Effector CD8-positive, alpha-beta T cell (primary cell): ENCODE results near the gene EPX.
A peak's percentile ranks its signal among the peaks of the same experiment; 100 is the strongest.

ENCODE experiments used
- DNase-seq: peaks from one replicate; lab custom pipeline; 2025; lab: John Stamatoyannopoulos, UW

Gene EPX

DNA sequence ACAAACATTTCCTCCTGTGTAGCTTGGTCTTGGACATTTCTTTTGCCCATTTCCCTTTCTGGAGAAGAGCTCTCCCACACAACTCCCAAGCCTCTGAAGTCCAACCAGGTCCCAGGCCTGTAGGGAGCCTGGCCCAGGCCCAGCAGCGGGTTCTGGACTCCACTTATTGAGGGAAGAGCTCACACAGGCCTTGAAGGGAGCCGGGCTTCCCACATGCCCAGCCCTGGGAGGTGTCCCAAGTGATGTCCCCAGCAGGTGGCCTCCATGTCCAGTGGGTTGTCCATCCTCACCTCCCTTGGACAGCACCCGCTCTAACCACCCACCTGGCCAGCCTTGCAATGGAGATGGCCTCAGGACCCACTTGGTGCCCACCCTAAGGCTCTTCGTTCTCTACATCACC, 5.9 kb upstream of the EPX start:
- no peak for DNase-seq

DNA sequence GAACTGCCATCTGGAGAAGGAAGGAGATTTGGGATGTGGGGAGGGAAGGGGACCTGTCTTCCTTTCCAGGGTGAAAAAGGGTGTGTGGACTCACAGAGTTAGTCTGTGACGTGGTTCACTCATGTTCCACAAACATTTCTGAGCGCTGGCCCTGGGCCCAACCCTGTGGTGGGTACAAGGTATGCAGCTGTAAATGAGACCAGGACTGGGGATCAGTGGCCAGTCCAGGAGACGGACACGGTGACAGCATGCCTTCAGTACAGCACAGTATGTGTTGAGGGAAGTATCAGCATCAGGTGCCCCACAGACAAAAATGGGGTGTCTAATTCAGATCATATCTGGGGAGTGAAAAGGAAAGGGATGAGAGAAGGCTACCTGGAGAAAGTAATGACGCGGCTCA, 5.5 kb upstream of the EPX start:
- DNase-seq, result no peak

- no peak for DNase-seq
Measured at GRCh38 chr17:58187675-58188074, 4.9 kb upstream of the EPX start.

- no peak for DNase-seq
Measured at GRCh38 chr17:58189436-58190146, 2.9 kb upstream of the EPX start.

GRCh38 chr17:58191241-58191896, 1.2 kb upstream of the EPX start:
- no peak for DNase-seq

DNA sequence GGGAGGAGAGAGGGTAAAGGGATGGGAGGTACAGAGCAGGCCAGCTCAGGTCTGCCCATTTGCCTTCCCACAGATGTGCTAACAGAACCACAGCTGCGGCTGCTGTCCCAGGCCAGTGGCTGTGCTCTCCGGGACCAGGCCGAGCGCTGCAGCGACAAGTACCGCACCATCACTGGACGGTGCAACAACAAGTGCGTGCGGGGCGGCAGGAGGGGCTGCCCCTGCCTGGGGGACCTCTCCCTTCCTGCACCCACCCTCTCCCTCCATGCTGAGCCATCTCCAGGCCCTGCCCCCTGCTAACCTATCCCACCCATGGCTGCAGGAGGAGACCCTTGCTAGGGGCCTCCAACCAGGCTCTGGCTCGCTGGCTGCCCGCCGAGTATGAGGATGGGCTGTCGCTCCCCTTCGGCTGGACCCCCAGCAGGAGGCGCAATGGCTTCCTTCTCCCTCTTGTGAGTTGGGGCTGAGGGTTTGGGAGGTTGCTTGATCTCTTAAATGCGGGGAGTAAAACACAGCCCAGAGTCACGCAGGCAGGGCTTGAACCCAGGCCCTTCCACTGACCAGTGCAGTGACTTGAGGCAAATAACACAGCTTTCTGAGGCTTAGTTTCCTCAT, 1.2 kb downstream of the EPX start:
- no peak for DNase-seq

DNA sequence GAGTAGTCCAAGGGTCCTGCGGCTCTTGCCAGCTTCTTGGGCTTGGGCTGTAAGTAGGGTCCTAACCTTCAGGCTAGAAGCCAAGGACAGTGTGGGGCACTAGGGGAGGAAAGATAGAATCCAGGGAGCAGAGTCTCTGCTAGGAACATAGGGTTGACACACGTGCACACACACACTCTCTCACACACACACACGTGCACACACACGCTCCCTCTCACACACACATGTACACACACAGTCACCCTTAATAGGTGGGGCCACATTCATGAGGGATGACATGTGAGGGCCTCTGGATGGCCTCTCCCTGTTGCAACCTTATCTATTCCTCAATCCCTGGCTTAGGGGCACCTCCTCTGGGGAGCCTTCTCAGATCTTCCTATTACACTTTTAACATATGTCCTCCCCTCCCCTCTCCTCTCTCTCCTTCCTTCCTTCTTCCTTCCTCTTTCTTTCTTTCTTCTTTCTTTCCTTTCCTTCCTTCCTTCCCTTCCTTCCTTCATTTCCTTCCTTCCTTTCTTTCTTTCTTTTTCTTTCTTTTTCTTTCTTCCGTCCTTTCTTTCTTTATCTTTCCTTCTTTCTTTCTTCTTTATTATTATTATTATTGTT, 3.1 kb downstream of the EPX start:
- DNase-seq, result no peak

DNA sequence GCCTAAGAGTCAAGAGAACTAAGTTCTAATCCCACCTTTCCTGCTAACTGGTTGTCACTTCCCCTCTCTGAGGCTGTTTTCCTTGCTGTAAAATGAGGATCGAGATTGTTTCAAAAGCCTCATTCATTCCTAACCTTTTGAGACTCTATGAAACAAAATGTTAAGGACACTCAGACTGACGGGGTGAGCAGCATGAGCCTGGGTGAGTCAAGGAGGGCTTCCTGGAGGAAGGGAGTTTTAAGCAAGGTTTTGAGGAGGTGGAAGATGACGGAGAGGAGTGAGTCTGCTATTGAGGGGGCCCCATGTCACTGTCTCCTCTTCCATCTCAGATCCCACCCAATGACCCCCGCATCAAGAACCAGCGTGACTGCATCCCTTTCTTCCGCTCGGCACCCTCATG, 4.1 kb downstream of the EPX start:
- DNase-seq, result no peak

- DNase-seq, result peak; percentile 30
Measured at GRCh38 chr17:58200024-58200633, 7.6 kb downstream of the EPX start.

GRCh38 chr17:58202859-58203258, 10.3 kb downstream of the EPX start:
- no peak for DNase-seq

GRCh38 chr17:58204796-58205195, 12.3 kb downstream of the EPX start:
- no peak for DNase-seq

GRCh38 chr17:58205936-58206335, 13.4 kb downstream of the EPX start:
- no peak for DNase-seq

- no peak for DNase-seq
Measured at GRCh38 chr17:58207451-58207850, 14.9 kb downstream of the EPX start.

DNA sequence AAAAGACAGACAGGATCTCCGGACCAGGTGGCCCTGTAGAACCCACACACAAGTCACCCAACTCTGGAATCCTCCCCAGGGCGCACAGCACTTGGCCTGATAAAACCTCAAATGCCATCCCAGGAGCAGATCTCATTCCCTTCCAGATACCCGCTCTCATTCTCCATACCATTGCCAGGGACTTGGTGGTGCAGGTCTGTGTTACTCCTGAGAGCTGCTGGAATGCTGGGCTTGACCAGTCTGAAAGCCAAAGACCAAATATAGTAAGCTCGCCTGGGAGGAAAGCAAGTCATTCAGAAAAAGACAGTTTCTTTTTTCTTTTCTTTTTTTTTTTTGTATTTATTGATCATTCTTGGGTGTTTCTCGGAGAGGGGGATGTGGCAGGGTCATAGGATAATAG, 15.8 kb downstream of the EPX start:
- DNase-seq, result no peak

DNA sequence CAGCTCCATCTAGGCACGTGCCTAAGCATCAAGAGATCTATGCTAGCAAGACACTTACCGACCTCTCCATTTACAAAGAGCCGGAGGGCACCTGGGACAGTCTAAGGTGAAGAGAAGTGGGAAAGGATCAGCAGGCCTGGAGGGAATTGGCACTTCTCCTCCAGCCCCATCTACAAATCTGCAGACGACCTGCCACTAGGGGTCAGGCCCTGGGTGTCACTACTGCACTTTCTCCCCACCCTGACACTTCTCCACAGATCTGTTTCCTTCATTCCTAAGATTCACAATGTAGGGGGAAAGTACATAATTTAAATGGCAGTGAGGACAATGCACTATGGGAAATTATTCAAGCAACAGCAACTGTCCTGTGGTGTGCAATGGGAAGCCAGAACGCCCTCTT, 18.4 kb downstream of the EPX start:
- no peak for DNase-seq

- no peak for DNase-seq
Measured at GRCh38 chr17:58215685-58216084, 23.2 kb downstream of the EPX start.

- no peak for DNase-seq
Measured at GRCh38 chr17:58217766-58218165, 25.2 kb downstream of the EPX start.

DNA sequence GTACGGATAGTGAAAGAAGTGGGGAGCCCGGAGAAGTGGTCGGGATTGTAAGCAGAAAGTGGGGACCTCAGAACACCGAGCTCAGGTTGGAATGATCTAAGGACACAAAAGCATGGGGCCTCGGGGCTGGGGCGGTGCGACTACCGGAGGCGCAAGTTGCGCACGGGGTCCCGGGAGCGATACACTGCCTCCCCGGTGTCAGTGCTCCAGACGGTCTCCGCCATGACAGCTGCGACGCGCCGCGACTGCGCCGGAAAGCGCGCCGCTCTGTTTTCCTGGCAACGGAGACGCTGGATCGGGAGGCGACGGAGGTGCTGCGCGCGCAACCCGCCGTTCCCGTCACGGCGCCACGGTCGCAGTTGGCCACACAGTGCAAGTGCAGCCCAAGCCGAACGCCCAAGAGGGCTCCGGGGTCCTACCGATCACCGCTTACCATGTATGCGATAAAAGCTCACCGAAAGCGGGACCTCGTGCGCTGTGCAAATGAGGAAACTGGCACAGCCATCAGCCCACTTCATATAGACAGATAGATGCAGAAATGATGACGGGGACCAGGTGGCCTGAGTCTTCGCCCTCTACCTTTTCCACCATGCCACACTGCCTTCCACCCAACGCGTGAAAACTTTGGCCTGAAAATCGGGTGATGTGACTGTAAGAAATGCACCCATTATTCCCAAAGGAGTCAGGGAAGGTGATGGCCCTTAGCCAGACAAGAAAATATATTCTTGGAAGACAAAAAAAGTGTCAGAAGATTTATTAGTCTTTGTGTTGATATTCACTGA, 26.7 kb downstream of the EPX start, which contains the start of gene MKS1:
Gene MKS1 (minus strand): TSS at position 249 of the 782 bp plus-strand sequence. CDS start 25 bp downstream, at position 224.
- DNase-seq, result peak; percentile 90

GRCh38 chr17:58219789-58220183, 27.3 kb downstream of the EPX start:
- DNase-seq, result no peak

DNA sequence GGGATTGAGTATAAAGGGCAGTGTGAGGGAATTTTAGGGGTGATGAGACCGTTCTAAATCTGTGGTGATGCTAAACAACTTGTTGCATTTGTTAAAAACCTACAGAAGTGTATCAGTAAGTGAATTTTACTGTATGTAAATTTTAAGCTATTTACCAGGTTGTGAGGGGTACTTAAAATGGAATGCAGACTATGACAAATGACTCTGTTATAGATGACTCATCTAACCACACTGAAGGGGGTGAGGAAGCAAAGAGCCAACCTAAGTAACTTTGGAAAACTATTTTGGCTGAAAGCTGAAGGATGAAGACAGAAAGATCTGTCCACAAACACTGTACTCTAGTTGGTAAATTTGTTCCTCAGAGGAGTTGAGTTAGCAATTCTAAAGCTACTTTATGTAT, 31.8 kb downstream of the EPX start:
- DNase-seq, result no peak

GRCh38 chr17:58227733-58228132, 35.2 kb downstream of the EPX start:
- DNase-seq, result no peak

DNA sequence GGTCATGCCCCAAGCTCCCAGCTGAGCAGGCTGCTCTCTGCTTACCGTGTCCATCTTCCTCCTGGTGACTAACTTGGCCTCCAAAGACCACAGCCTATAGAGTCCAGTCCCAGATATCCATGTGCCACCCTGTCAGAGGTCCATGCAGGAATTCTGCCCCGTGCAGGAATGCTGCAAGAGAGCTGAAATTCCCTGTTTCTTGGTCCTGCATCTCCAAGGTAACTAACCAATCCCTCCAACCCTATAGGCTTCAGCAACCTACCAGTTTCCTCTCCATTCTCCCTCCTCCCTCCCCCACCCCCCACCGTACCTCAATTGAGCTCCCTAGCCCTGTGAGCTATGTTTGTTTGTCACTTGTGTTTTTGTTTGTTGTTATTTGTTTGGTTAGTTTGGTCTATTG, 36.2 kb downstream of the EPX start:
- no peak for DNase-seq
